Skeletal muscle cell (primary cell): Measurements from ENCODE around the gene ANKFN1.
A peak's percentile ranks its signal among the peaks of the same experiment; 100 is the strongest.

Source experiments
- DNase-seq: peaks from one replicate; pipeline ENCODE4 v3.0.0-alpha.2; 2010; ENCODE audit warnings: low read depth
- H3K4me3 ChIP-seq: 2 replicates; pipeline ENCODE4 v1.5.1; 2011; ENCODE audit warnings: low read depth, mild to moderate bottlenecking, control low read depth, low read length, moderate library complexity

Gene ANKFN1, protein sequence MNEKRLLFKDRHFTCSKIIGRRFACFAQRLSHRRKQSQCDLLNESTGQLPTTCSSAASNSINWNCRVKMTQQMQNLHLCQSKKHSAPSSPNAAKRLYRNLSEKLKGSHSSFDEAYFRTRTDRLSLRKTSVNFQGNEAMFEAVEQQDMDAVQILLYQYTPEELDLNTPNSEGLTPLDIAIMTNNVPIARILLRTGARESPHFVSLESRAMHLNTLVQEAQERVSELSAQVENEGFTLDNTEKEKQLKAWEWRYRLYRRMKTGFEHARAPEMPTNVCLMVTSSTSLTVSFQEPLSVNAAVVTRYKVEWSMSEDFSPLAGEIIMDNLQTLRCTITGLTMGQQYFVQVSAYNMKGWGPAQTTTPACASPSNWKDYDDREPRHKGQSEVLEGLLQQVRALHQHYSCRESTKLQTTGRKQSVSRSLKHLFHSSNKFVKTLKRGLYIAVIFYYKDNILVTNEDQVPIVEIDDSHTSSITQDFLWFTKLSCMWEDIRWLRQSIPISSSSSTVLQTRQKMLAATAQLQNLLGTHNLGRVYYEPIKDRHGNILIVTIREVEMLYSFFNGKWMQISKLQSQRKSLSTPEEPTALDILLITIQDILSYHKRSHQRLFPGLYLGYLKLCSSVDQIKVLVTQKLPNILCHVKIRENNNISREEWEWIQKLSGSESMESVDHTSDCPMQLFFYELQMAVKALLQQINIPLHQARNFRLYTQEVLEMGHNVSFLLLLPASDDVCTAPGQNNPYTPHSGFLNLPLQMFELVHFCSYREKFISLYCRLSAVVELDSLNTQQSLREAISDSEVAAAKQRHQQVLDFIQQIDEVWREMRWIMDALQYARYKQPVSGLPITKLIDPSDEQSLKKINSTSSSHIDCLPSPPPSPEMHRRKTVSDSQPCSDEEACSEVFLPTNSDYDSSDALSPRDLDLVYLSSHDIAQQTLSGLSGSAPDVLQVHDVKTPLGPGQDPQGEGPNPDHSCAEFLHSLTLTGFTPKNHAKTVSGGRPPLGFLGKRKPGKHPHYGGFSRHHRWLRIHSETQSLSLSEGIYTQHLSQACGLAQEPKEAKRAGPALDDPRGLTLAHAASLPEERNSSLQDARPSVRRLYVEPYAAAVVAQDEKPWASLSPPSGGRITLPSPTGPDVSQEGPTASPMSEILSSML

DNA sequence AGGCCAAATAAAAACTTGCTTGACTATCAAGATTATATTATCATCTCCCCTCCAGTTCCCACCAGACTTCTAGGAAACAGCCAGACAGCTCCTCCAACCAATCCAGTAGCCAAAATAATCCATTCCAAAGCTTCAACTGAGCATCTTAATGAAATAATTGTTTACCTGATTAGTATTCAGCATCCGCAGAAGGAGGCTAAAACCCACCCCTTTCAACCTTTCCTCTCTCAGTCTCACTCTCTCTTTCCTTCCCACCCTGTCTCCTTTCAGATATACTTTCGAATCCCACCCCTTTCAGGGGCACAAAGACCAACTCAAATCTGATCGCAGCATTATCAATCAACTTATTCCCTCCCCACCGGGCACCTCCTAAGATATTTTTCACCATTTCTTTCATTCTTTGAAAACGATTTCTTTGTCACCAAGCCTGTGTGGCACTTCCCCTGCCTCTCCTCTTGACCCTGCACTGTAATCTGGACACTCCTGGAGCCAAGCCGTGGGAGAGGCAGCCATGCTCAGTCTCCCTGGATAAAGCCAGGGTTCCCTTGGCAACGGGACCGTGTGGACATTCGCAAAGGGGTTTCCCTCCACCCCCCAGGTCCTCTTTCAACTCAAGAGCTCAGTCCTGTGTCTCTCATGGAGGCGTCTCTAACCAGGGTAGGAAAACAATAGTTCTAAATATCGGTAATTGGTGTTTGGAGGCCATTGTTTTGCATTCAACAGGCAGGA, at the start of gene ANKFN1:
Gene ANKFN1 (plus strand): TSS at position 602 of the 729 bp plus-strand sequence. CDS start 59,193 bp downstream, outside the sequence.
- H3K4me3 ChIP-seq: no peak within 1 kb of the TSS
- no peak for DNase-seq

DNA sequence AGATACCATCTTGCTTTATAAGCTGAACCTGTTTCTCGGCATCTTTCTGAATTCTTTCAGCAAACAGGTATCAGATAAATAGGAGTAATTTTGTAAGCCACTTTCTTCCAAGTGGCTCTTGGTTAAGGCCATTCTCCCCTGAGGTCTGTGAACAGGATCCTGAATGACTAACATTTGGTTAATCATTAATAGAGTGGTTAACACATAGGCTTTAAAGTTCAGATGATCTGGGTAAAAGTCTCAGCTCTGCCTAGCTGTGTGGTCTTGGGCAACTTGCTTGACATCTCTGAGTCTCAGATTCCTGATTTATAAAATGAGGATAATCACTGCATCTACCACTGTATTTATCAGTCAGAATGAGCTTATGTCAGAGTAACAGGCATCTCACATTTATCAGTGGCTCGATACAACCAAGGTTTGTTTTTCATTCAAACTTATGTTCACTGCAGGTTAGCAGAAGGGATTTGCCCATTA, 44.4 kb upstream of the ANKFN1 start:
- H3K4me3 ChIP-seq: no peak overlapping the region
- DNase-seq: no peak

GRCh38 chr17:56109836-56110235, 43.4 kb upstream of the ANKFN1 start:
- H3K4me3 ChIP-seq: no peak overlapping the region
- no peak for DNase-seq

DNA sequence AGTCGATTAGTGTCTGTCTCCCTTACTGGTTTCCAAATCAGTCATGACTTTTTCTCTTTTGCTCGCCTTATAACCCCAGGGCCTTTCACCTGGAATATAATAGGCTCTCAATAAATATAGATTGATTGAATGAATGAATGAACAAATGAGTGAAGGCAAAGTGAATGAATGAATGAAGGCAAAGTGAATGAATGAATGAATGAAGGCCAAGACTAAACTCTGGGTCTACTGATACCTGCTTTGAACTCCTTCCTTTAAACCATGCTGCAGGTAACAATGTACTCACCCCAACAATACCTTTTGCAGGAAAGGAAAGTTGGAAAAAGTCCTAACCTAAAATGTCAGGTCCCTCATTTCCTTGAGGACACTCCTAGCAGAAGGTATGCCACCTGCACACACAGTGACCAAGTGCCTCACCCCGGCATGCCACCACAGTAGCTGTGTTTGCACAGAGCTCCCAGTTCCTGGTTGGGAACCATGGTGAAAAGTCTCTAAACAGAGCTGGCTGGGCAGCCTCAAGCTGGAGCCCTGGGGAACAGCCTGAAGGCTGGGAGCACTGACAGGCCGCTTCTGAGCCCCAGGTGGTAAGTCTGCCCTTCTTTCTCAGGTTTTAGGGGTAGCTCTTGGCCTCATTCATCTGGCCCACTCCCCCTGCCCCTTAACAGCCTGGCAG, 42.7 kb upstream of the ANKFN1 start:
- no peak for DNase-seq
- H3K4me3 ChIP-seq: no peak overlapping the region

DNA sequence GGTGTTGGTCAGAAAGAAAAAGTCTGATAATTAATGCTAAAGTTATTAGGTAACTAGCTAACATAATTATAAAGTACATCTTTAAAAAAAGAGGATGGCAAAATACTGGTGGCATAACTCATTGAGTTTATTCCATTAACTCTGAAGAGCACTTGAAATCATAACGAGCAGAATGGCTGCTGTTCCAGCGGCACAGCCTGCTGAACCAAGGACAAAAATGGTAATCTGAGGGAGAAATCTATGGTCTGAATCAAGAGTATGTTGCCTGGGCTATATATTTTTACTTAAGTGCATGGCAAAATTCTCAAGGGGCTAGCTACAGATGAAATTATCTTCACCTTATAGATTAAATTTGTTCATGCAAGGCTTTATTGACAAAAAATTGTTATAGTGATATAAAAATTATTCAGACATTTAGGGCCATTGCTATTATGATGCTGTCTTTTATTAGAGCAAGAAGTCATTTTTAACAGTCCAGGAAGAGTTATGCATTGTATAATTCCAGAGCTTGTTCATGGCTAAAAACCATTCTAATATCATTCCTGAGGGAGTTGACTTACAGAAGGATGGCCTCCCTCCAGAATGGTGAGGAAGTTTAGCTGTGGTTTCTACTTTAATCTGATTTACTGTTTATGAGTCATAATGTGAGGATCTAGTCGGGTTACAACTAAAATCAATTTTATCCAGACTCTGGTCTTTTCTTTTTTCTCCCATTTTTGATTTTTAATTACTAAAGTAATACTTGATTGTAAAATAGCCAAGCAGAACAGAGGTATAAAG, 41.4 kb upstream of the ANKFN1 start:
- DNase-seq: peak; percentile 64
- no peak overlapping the region for H3K4me3 ChIP-seq

DNA sequence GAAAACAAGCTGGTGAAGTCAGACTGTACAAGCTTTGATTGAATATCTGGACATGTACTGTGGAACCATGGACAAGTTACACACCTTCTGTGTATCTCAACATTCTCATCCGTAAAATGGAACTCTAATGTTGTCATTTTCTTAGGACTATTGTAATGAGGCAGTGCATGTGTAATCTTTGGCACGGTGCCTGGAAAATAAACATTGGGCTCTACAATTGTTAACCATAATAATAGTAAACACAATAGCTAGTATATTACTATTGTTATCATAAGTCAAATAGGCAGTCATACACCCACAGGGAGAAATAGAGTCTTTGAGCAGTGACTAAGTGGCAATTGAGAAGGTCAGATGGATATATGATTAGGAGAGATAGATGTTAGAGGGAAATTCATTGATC, 39.8 kb upstream of the ANKFN1 start:
- H3K4me3 ChIP-seq: no peak overlapping the region

GRCh38 chr17:56114469-56114868, 38.8 kb upstream of the ANKFN1 start:
- DNase-seq: no peak
- no peak overlapping the region for H3K4me3 ChIP-seq

More for the DNA sequence above, 39.8 kb upstream of the ANKFN1 start:
- DNase-seq: no peak

GRCh38 chr17:56119191-56119590, 34.1 kb upstream of the ANKFN1 start:
- H3K4me3 ChIP-seq: no peak overlapping the region
- DNase-seq: no peak

GRCh38 chr17:56119936-56120335, 33.3 kb upstream of the ANKFN1 start:
- no peak overlapping the region for H3K4me3 ChIP-seq
- no peak for DNase-seq

- no peak overlapping the region for H3K4me3 ChIP-seq
- no peak for DNase-seq
Observed at GRCh38 chr17:56121191-56122051, 31.9 kb upstream of the ANKFN1 start.

GRCh38 chr17:56125830-56126819, 27.1 kb upstream of the ANKFN1 start:
- DNase-seq: peak; percentile 85
- H3K4me3 ChIP-seq: no peak overlapping the region

DNA sequence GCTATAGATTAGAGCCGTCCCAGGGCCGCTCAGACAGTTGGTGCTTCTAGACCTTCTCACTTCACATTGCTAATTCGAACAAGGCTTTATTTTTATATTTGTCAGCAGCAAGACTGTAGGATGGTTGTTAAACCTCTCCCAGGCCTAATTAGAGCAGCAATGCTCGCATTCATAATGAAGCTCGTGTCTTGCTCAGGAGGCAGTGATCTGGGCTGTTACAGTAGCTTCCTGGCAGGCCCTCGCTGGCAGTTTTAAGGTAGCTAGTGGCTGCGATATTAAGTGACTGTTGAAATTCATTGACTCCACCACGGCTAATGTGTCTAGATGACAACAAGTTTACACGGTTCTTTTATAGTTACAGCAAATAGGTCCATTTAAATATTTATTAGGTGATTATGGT, 23.2 kb upstream of the ANKFN1 start:
- H3K4me3 ChIP-seq: no peak overlapping the region
- DNase-seq: no peak

DNA sequence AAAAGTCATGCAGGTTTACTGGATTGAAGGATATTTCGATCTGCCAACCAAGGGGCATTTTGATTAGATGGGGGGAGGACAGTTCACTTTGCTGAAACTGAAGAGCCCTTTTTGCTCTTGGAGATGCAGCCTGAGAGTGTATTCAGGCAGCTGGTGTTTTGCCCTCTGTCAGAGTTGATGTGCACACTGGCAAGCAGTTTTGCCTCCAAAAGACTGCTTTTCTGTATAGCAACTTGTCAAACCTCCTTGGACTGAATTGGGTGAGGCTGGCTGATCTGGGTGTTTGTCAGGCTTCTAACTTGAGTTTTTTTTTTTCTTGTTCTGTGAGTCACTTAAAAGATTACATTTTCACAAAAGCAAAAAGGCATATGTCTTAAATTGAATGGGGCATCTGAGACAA, 22.6 kb upstream of the ANKFN1 start:
- DNase-seq: no peak
- H3K4me3 ChIP-seq: no peak overlapping the region

DNA sequence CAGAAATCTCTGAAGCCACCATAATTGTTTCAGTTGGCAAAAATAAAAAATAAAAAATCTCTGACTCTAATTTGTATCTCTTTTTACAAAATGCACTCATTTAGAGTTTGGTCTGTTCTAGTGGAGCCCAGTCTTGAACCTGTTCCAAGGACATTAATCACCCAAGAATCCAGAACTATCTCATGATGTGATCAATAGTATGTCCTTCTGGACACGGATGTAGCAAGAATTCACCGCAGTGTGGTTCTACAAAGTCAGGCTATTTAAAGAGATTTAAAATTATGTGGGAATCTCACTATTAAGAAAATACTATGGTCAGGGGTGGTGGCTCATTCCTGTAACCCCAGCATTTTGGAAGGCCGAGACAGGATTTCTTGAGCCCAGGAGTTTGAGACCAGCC, 21.8 kb upstream of the ANKFN1 start:
- DNase-seq: no peak
- H3K4me3 ChIP-seq: no peak overlapping the region

DNA sequence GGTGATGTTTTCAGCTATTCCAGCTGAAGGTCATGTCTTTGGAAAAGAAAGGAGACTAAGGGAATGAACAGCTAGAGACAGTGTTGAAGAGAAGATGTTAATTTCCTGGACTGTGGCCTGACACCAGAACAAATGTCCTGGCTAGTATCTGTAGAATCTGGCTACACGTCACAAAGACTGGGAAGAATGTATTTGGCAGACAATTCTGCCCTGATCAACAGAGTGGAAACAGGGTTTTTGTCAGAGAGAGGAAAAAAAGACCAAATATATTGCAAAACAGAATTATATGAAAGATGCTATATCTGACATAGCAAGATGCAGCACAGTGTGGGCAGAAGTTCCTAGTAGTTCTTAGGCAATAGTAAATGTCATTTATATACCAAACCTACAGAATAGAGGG, 17.0 kb upstream of the ANKFN1 start:
- no peak overlapping the region for H3K4me3 ChIP-seq
- DNase-seq: no peak
